ENCODE measurements around the gene TMEM256. TPM values are rescaled to one million over a fixed set of nuclear protein-coding genes. Genes with fewer than 3 reads are reported as not detected.
"Not testable (repeated sequence)": the region's sequence is repeated elsewhere in the genome, so short reads cannot be mapped to it uniquely, and the experiment has no call there.

The TMEM256 gene
- total and polyA plus RNA-seq, 2 donors from 2014 or later: 55.8 to 389 TPM

- TF ChIP-seq CTCF (IDR thresholded peaks at IDR 0.05; ENCODE audit: borderline replicate concordance, extremely low read depth, insufficient read depth): no peak
- Histone ChIP-seq H3K36me3 (ENCODE audit: control insufficient read depth in 2 of 3, insufficient read depth in 3 of 3, low read length in 3 of 3) (no peaks in the 10 kb centered on the region), H3K27ac (ENCODE audit: low read depth in 2 of 2, low read length in 2 of 2) (no peak overlapping the region), H3K4me3 (ENCODE audit: low read length in 3 of 3) (no peak overlapping the region), H3K27me3 (ENCODE audit: control insufficient read depth, insufficient read depth, low read length) (no peaks in the 10 kb centered on the region), H3K4me1 (ENCODE audit: control insufficient read depth in 2 of 3, insufficient read depth in 2 of 3, low read depth in 1 of 3, low read length in 3 of 3) (no peaks in the 10 kb centered on the region), H3K9ac (ENCODE audit: low read length in 3 of 3) (no peak overlapping the region), H3K9me3 (ENCODE audit: control insufficient read depth in 2 of 3, insufficient read depth in 1 of 3, low read length in 3 of 3) (no peaks in the 10 kb centered on the region)
- intact Hi-C loops (cut with DNase I): no loop called here
- DNase-seq: peak in 1 of 5 donors; percentile 32
- no peak for FAIRE-seq
Observed at GRCh38 chr17:7367083-7367482, 36.8 kb downstream of the TMEM256 start.

- DNase-seq; intact Hi-C loops (cut with DNase I); H3K9me3 ChIP-seq (ENCODE audit: control insufficient read depth in 2 of 3, insufficient read depth in 1 of 3, low read length in 3 of 3); H3K27me3 ChIP-seq (ENCODE audit: control insufficient read depth, insufficient read depth, low read length); H3K9ac ChIP-seq (ENCODE audit: low read length in 3 of 3); H3K27ac ChIP-seq (ENCODE audit: low read depth in 2 of 2, low read length in 2 of 2); H3K4me1 ChIP-seq (ENCODE audit: control insufficient read depth in 2 of 3, insufficient read depth in 2 of 3, low read depth in 1 of 3, low read length in 3 of 3); FAIRE-seq; H3K4me3 ChIP-seq (ENCODE audit: low read length in 3 of 3); H3K36me3 ChIP-seq (ENCODE audit: control insufficient read depth in 2 of 3, insufficient read depth in 3 of 3, low read length in 3 of 3): not testable (repeated sequence)
Observed at GRCh38 chr17:7365963-7366362, 37.9 kb downstream of the TMEM256 start.

GRCh38 chr17:7363311-7363710 lies 40.6 kb downstream of the TMEM256 start:
- no peak for TF ChIP-seq CTCF (IDR thresholded peaks at IDR 0.05; ENCODE audit: borderline replicate concordance, extremely low read depth, insufficient read depth)
- DNase-seq: peak in 1 of 5 donors; percentile 41
- no peak overlapping the region for H3K4me3 ChIP-seq (ENCODE audit: low read length in 3 of 3)
- FAIRE-seq: no peak
- H3K4me1 ChIP-seq (ENCODE audit: control insufficient read depth in 2 of 3, insufficient read depth in 2 of 3, low read depth in 1 of 3, low read length in 3 of 3): no peaks in the 10 kb centered on the region
- intact Hi-C loops (cut with DNase I): no loop called here
- no peaks in the 10 kb centered on the region for H3K36me3 ChIP-seq (ENCODE audit: control insufficient read depth in 2 of 3, insufficient read depth in 3 of 3, low read length in 3 of 3)
- H3K9ac ChIP-seq (ENCODE audit: low read length in 3 of 3): no peak overlapping the region
- no peak overlapping the region for H3K27ac ChIP-seq (ENCODE audit: low read depth in 2 of 2, low read length in 2 of 2)
- H3K27me3 ChIP-seq (ENCODE audit: control insufficient read depth, insufficient read depth, low read length): no peaks in the 10 kb centered on the region
- no peaks in the 10 kb centered on the region for H3K9me3 ChIP-seq (ENCODE audit: control insufficient read depth in 2 of 3, insufficient read depth in 1 of 3, low read length in 3 of 3)

- FAIRE-seq (no peak), DNase-seq (no peak)
- intact Hi-C loops (cut with DNase I): no loop called here
- no peak overlapping the region for H3K4me3 ChIP-seq (ENCODE audit: low read length in 3 of 3)
- H3K4me1 ChIP-seq (ENCODE audit: control insufficient read depth in 2 of 3, insufficient read depth in 2 of 3, low read depth in 1 of 3, low read length in 3 of 3): no peaks in the 10 kb centered on the region
- H3K27me3 ChIP-seq (ENCODE audit: control insufficient read depth, insufficient read depth, low read length): no peaks in the 10 kb centered on the region
- no peak overlapping the region for H3K27ac ChIP-seq (ENCODE audit: low read depth in 2 of 2, low read length in 2 of 2)
- no peak overlapping the region for H3K9ac ChIP-seq (ENCODE audit: low read length in 3 of 3)
- no peaks in the 10 kb centered on the region for H3K9me3 ChIP-seq (ENCODE audit: control insufficient read depth in 2 of 3, insufficient read depth in 1 of 3, low read length in 3 of 3)
- TF ChIP-seq CTCF (IDR thresholded peaks at IDR 0.05; ENCODE audit: borderline replicate concordance, extremely low read depth, insufficient read depth): no peak
- H3K36me3 ChIP-seq (ENCODE audit: control insufficient read depth in 2 of 3, insufficient read depth in 3 of 3, low read length in 3 of 3): no peaks in the 10 kb centered on the region
Observed at GRCh38 chr17:7361906-7362305, 42.0 kb downstream of the TMEM256 start.

Measured in kidney (tissue), 14 donors.